HepG2 (cell line): ENCODE data around the gene RBP5. TPM values are rescaled to one million over a fixed set of nuclear protein-coding genes. Genes with fewer than 3 reads are reported as not detected.
A peak's percentile ranks its signal among the peaks of the same experiment; 100 is the strongest.

Experiments
- ATF7-NPFF ChIP-seq: sonication (generic); formaldehyde crosslinking; IDR thresholded peaks from 2 replicates; pipeline ENCODE4 v1.8.1; 2023; ENCODE audit warnings: mild to moderate bottlenecking, low read depth, missing genetic modification reagents, moderate library complexity
- CBX1 ChIP-seq: IDR thresholded peaks from one replicate; pipeline ENCODE4 v1.6.1; 2016; ENCODE audit warnings: antibody characterized with exemption, low read depth
- CBX5 ChIP-seq: sonication (generic); formaldehyde crosslinking; IDR thresholded peaks from 2 replicates; pipeline ENCODE4 v1.4.0; 2020; ENCODE audit warnings: missing genetic modification reagents, borderline replicate concordance
- FIP1L1 ChIP-seq: fragments of 200-400 bp; formaldehyde crosslinking; IDR thresholded peaks from 2 replicates; pipeline ENCODE4 v1.6.1; 2018; ENCODE audit warnings: low read depth, mild to moderate bottlenecking, low read length, moderate library complexity, borderline replicate concordance; ENCODE audit not compliant: insufficient read depth
- FLYWCH1 ChIP-seq: sonication (generic); formaldehyde crosslinking; IDR thresholded peaks from 2 replicates; pipeline ENCODE4 v1.8.1; 2023; ENCODE audit warnings: mild to moderate bottlenecking, missing genetic modification reagents
- NRL ChIP-seq: sonication (generic); formaldehyde crosslinking; IDR thresholded peaks from 2 replicates; pipeline ENCODE4 v1.5.0; 2020; ENCODE audit warnings: missing genetic modification reagents, mild to moderate bottlenecking, moderate library complexity, borderline replicate concordance
- PHF5A ChIP-seq: IDR thresholded peaks from one replicate; pipeline ENCODE4 v1.6.1; 2018; ENCODE audit warnings: low read depth, missing genetic modification reagents; ENCODE audit not compliant: unreplicated experiment
- RAD21 ChIP-seq: fragments of 450-650 bp; formaldehyde crosslinking; IDR thresholded peaks from 2 replicates; pipeline ENCODE4 v1.5.0; 2020; ENCODE audit warnings: mild to moderate bottlenecking
- RORA ChIP-seq: sonication (generic); formaldehyde crosslinking; IDR thresholded peaks from 2 replicates; pipeline ENCODE4 v1.5.0; 2020; ENCODE audit warnings: mild to moderate bottlenecking, missing genetic modification reagents, moderate library complexity
- SALL1 ChIP-seq: sonication (generic); formaldehyde crosslinking; IDR thresholded peaks from 2 replicates; pipeline ENCODE4 v1.8.0; 2022; ENCODE audit warnings: mild to moderate bottlenecking, missing genetic modification reagents
- SIN3A ChIP-seq: IDR thresholded peaks from 2 replicates; pipeline ENCODE4 v1.6.1; 2011; ENCODE audit warnings: low read depth, mild to moderate bottlenecking, control low read depth, low read length, borderline replicate concordance
- YEATS2 ChIP-seq: sonication (generic); formaldehyde crosslinking; IDR thresholded peaks from 2 replicates; pipeline ENCODE4 v1.4.0; 2020; ENCODE audit warnings: missing genetic modification reagents, borderline replicate concordance
- ZFP37 ChIP-seq: sonication (generic); formaldehyde crosslinking; IDR thresholded peaks from 2 replicates; pipeline ENCODE4 v1.4.0; 2020; ENCODE audit warnings: missing genetic modification reagents, borderline replicate concordance
- ZFP90 ChIP-seq: sonication (generic); formaldehyde crosslinking; IDR thresholded peaks from 2 replicates; pipeline ENCODE4 v1.8.0; 2022; ENCODE audit warnings: missing genetic modification reagents, mild to moderate bottlenecking, inconsistent platforms, borderline replicate concordance
- ZNF12 ChIP-seq: sonication (generic); formaldehyde crosslinking; IDR thresholded peaks from 2 replicates; pipeline ENCODE4 v1.5.0; 2020; ENCODE audit warnings: missing genetic modification reagents
- ZNF230 ChIP-seq: sonication (generic); formaldehyde crosslinking; IDR thresholded peaks from 2 replicates; pipeline ENCODE4 v1.4.0; 2020; ENCODE audit warnings: mild to moderate bottlenecking, missing genetic modification reagents
- ZNF350 ChIP-seq: sonication (generic); formaldehyde crosslinking; IDR thresholded peaks from 2 replicates; pipeline ENCODE4 v1.4.0; 2020; ENCODE audit warnings: mild to moderate bottlenecking, low read depth, missing genetic modification reagents, borderline replicate concordance
- ZNF530 ChIP-seq: sonication (generic); formaldehyde crosslinking; IDR thresholded peaks from 2 replicates; pipeline ENCODE4 v1.5.0; 2020; ENCODE audit warnings: low read depth, mild to moderate bottlenecking, missing genetic modification reagents
- ZNF772 ChIP-seq: sonication (generic); formaldehyde crosslinking; IDR thresholded peaks from 2 replicates; pipeline ENCODE4 v1.5.0; 2020; ENCODE audit warnings: mild to moderate bottlenecking, missing genetic modification reagents
- ZNF788 ChIP-seq: sonication (generic); formaldehyde crosslinking; IDR thresholded peaks from 2 replicates; pipeline ENCODE4 v1.5.0; 2020; ENCODE audit warnings: mild to moderate bottlenecking, missing genetic modification reagents, borderline replicate concordance
- polyA plus RNA-seq, 8 experiments: library from polyadenylated mRNA; depleted of rRNA in 3 of 8; stranded (reverse) in 7 of 8; unstranded in 1 of 8; fragments of >200 nt; fragmentation: Illumina TruSeq in 4 of 8; extraction: Trizol in 4 of 8; gene quantifications; 2 replicates each; pipeline versions ENCODE4 v1.2.1 to v1.2.3, GENCODE V29; 2011 to 2016; ENCODE audit warnings: low read depth in 4 of 8, missing spikeins in 1 of 8, mixed read lengths in 1 of 8; ENCODE audit not compliant: insufficient read depth in 1 of 8
- total RNA-seq, 5 experiments: library from RNA; depleted of rRNA; stranded (reverse); fragments of >200 nt; fragmentation: Illumina TruSeq; extraction: Trizol; gene quantifications; 2 replicates each; pipeline ENCODE4 v1.2.3, GENCODE V29; 2016; ENCODE audit warnings: low read depth in 1 of 5
- TF ChIP-seq, protein P1 (sequence below): sonication (generic); formaldehyde crosslinking; IDR thresholded peaks from 2 replicates; pipeline ENCODE4 v1.5.1; 2020; ENCODE audit warnings: mild to moderate bottlenecking, missing genetic modification reagents, moderate library complexity
- TF ChIP-seq, protein P2 (sequence below): sonication (generic); formaldehyde crosslinking; IDR thresholded peaks from 2 replicates; pipeline ENCODE4 v1.4.0; 2020; ENCODE audit warnings: low read depth, missing genetic modification reagents

Gene RBP5
- total and polyA plus RNA-seq, 2 of the 13 experiments (the other 11 are each of a cell fraction or from before 2014, with no cell fraction given): 13.8 to 19.8 TPM

DNA sequence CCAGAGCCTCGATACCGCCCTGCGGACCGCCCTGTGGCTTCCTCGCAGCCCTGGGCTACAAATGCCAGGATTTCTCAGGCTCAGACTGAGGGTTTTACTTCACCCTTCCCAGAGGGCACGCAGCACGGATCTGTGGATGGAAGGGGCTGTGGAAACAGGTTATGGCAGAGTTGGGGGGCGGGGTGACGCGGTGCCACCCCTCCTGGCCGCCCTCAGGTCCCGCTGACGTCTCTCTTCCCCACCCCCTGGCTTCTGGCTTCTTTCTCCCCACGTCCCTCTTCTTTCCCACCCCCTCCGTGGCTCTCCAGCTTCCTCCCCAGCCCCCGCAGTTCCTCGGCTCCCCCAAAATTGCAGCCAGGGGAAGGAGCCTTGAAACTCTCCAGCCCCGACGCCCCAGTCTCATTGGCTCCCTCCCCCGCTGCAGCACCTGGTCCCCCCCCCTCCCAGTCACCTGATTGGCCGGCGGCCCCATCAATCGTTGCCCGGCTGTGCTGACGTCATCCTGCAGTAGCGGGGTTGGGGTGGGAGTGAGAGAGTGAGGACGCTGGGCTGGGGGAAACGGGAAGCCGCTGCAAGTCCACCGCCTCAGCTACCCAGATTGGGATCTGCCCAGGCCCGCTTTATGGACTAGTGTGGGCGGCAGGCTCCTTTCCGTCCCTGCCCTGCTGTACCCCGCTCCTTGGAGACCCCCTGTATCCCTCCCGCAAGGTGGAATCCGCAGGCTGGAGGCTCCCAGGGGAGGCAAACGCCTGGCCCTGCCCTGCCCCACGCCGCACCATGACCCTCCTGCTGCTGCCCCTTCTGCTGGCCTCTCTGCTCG is 1.4 kb upstream of the RBP5 start, which contains the start of gene CLSTN3 (continued):
- TF ChIP-seq, protein P1, sequence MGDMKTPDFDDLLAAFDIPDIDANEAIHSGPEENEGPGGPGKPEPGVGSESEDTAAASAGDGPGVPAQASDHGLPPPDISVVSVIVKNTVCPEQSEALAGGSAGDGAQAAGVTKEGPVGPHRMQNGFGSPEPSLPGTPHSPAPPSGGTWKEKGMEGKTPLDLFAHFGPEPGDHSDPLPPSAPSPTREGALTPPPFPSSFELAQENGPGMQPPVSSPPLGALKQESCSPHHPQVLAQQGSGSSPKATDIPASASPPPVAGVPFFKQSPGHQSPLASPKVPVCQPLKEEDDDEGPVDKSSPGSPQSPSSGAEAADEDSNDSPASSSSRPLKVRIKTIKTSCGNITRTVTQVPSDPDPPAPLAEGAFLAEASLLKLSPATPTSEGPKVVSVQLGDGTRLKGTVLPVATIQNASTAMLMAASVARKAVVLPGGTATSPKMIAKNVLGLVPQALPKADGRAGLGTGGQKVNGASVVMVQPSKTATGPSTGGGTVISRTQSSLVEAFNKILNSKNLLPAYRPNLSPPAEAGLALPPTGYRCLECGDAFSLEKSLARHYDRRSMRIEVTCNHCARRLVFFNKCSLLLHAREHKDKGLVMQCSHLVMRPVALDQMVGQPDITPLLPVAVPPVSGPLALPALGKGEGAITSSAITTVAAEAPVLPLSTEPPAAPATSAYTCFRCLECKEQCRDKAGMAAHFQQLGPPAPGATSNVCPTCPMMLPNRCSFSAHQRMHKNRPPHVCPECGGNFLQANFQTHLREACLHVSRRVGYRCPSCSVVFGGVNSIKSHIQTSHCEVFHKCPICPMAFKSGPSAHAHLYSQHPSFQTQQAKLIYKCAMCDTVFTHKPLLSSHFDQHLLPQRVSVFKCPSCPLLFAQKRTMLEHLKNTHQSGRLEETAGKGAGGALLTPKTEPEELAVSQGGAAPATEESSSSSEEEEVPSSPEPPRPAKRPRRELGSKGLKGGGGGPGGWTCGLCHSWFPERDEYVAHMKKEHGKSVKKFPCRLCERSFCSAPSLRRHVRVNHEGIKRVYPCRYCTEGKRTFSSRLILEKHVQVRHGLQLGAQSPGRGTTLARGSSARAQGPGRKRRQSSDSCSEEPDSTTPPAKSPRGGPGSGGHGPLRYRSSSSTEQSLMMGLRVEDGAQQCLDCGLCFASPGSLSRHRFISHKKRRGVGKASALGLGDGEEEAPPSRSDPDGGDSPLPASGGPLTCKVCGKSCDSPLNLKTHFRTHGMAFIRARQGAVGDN: peak; percentile 18
- TF ChIP-seq ZNF350 (no peak), RAD21 (CRISPR knock-in tag) (no peak; the same call in 1 of the 2 replicates), SALL1 (CRISPR knock-in tag) (peak; percentile 49), CBX5 (CRISPR knock-in tag) (no peak), ZFP90 (CRISPR knock-in tag) (0 out of 2 replicates have a peak, but pooled peaks have one; percentile 6), ZNF12 (CRISPR knock-in tag) (no peak), YEATS2 (CRISPR knock-in tag) (peak; percentile 20; the same call in 1 of the 2 replicates), ZNF772 (CRISPR knock-in tag) (peak; percentile 61; the same call in 1 of the 2 replicates), CBX1 (no peak), ZNF788 (CRISPR knock-in tag) (peak; percentile 65; the same call in 1 of the 2 replicates), SIN3A (peak; percentile 41; the same call in 1 of the 2 replicates), PHF5A (CRISPR knock-in tag) (no peak), FLYWCH1 (no peak), ZNF530 (CRISPR knock-in tag) (no peak), ZNF230 (CRISPR knock-in tag) (no peak), ATF7-NPFF (CRISPR knock-in tag) (no peak), NRL (CRISPR knock-in tag) (no peak), RORA (no peak), ZFP37 (CRISPR knock-in tag) (no peak), FIP1L1 (no peak)
- TF ChIP-seq, protein P2, sequence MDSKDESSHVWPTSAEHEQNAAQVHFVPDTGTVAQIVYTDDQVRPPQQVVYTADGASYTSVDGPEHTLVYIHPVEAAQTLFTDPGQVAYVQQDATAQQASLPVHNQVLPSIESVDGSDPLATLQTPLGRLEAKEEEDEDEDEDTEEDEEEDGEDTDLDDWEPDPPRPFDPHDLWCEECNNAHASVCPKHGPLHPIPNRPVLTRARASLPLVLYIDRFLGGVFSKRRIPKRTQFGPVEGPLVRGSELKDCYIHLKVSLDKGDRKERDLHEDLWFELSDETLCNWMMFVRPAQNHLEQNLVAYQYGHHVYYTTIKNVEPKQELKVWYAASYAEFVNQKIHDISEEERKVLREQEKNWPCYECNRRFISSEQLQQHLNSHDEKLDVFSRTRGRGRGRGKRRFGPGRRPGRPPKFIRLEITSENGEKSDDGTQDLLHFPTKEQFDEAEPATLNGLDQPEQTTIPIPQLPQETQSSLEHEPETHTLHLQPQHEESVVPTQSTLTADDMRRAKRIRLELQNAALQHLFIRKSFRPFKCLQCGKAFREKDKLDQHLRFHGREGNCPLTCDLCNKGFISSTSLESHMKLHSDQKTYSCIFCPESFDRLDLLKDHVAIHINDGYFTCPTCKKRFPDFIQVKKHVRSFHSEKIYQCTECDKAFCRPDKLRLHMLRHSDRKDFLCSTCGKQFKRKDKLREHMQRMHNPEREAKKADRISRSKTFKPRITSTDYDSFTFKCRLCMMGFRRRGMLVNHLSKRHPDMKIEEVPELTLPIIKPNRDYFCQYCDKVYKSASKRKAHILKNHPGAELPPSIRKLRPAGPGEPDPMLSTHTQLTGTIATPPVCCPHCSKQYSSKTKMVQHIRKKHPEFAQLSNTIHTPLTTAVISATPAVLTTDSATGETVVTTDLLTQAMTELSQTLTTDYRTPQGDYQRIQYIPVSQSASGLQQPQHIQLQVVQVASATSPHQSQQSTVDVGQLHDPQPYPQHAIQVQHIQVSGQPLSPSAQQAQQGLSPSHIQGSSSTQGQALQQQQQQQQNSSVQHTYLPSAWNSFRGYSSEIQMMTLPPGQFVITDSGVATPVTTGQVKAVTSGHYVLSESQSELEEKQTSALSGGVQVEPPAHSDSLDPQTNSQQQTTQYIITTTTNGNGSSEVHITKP (CRISPR knock-in tag): peak; percentile 60; the same call in 1 of the 2 replicates
